HG02763 (cell line): ENCODE results near the gene TMEM86B.

Experiments used
- ATAC-seq: cut with Tn5 transposase; IDR thresholded peaks from one replicate; pipeline ENCODE4 v1.9.1; 2021; ENCODE audit warnings: mild to moderate bottlenecking, moderate library complexity; ENCODE audit not compliant: unreplicated experiment

Gene TMEM86B, protein sequence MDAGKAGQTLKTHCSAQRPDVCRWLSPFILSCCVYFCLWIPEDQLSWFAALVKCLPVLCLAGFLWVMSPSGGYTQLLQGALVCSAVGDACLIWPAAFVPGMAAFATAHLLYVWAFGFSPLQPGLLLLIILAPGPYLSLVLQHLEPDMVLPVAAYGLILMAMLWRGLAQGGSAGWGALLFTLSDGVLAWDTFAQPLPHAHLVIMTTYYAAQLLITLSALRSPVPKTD

DNA sequence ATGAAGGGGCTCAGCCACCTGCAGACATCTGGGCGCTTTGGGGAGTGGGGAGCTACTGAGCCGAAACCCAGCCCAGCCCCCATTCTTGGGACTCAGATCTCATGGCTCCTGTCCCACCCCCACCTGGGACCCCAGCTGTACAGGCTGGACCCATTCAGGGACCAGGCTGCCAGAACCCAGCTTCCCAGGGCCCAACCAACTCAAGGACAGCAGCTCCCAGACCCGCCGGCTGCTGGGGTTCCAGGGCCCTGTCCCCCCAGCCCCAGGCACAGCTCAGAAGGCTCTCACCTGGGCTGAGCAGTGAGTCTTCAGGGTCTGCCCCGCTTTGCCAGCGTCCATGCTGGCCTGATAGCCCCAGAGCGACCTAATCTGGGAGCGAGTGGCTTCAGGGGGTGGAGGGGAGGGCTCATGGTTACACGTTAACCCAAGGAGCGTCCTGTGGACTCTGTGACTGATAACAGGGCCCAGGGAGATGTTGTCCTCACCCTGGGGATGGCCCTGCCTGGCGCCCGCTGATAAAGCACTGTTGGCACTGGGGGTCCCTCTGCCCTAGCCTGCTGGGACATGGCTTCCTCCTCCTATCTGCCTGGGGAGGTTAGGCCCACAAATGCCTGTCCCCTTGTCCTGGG lies at the start of gene TMEM86B:
TSS of gene TMEM86B (minus strand) at position 361 of the 629 bp plus-strand sequence. CDS start at position 339, 22 bp downstream.
- no peak for ATAC-seq

DNA sequence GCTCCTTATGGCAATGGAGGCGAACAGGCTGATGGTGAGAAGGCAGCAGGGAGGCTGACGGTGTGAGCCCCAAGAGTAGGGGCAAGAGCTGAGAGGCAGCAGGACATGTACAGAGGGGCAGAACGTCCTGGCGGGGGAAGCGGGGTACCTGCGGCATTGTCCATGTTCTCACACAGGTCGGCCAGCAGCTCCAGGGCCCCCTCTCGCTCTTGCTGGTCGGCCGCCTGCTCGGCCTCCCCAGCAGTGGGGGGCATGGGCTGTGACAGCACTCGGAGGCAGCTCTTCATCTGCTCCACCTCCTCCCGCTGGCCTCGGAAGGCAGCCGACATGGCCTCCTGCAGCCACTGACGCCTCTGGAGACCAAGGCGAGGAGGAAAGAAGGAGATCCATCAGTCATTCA lies 48.9 kb upstream of the TMEM86B start:
- no peak for ATAC-seq

DNA sequence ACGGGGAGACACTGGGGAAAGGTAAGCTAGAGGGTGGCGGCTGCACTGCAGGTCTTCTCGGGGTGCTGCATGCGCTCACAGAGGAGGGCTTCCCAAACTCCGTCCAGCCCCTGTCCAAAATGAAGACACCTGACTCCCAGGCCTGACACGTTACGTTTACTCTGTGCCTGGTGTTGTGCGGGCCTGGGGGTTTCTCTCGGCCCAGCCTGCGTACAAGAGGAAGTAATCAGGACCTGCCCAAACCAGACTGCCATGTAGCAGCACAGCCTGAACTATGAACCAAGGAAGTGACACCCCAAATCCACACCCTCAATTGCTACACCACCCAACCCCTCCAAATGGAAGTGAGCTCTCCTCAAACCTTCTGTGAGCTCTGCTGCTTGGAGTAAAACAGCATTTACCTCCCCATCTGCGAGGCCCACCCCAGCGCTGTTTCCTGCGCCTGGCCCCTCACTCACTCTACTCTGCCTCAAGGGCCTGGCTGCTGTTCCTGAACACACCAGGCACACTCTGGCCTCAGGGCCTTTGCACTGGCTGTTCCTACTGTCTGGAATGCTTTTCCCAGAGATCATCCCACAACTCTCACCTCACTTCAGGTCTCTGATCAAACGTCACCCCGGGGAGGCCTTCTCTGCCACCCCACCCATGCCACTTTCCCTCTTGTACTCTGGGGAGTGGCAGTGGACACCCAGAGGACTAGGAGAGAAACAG lies 48.3 kb upstream of the TMEM86B start:
- no peak for ATAC-seq

DNA sequence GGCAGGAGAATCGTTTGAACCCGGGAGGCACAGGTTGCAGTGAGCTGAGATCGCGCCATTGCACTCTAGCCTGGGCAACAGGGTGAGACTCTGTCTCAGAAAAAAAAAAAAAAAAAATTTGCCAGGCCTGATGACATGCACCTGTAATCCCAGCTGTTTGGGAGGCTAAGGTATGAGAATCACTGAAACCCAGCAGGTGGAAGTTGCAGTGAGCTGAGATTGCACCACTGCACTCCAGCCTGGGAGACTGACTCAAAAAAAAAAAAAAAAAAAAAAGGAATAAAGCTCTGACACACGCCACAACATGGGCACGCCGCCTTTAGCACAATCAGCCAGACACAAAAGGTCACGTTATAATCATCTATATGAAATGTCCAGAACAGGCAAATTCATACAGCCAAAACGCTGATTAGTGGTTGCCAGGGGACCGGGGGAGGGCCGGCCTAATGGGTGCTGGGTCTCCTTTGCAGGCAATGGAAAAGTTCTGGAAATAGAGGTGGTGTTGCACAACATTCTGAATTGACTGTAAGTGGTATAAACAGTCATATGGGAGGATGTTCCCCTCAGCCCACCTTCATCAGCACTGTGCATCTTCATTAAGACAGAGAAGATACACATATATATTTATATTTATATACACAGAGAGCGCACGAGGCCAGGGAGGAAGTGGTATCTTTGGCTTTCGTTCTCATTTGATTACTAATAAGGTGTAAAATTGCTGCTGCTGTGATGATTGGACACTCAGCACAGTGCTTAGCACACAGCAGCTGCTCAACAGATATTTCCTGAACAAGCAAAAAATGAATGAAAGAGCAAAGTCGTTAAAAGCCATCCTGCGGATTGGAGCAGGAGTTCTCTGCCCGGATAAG lies 47.5 kb upstream of the TMEM86B start:
- peak; percentile 33 for ATAC-seq

DNA sequence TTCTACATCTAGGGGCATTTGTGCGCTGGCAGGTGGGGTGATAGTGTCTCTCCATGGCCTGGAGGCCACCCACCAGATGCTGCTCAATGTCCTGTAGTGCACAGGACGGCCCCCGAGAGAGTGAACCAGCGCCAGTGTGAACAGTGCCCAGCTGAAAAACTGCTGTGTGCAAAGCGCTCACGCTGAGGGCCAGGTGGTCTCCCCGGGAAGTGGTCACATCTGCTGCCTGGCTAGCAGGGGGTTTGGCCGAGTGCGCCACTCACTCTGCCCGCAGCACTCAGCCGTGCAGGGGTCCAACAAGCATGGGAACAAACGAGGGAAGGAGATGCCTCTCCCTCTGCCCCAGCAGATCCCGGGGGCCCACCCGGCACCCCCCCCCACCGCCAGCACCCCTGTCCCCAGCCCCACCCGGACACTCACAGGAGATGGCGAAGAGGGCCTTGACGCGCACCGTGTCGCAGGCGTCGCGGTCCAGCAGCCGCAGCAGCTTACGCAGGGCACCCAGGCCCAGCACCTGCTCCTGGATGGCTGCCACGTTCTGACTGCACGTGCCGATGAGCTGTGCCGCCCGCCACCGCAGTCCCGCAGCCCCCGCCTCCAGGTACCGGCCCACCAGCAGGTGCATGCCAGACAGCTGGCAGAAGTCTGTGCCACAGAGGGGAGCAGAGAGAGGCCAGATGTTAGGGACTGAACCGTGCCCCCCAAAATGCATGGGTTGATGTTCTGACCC lies 45.6 kb upstream of the TMEM86B start:
- ATAC-seq: no peak

DNA sequence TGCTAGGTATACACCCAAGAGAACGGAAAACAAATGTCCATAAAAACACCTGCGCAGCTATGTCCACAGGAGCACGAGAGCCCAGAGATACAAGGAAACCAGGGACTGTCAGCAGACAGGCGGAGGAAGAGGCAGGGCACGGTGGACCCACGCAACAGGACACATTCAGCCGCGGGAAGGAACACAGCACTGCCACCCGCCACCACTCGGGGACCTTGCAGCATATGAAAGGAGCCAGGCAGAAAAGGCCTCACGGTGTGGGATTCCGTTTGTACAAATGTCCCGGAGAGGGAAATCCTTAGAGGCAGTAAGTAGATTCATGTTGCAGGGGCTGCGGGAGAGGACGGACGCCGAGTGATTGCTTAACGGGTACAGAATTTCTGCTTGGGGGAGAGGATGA lies 43.6 kb upstream of the TMEM86B start:
- ATAC-seq: no peak

DNA sequence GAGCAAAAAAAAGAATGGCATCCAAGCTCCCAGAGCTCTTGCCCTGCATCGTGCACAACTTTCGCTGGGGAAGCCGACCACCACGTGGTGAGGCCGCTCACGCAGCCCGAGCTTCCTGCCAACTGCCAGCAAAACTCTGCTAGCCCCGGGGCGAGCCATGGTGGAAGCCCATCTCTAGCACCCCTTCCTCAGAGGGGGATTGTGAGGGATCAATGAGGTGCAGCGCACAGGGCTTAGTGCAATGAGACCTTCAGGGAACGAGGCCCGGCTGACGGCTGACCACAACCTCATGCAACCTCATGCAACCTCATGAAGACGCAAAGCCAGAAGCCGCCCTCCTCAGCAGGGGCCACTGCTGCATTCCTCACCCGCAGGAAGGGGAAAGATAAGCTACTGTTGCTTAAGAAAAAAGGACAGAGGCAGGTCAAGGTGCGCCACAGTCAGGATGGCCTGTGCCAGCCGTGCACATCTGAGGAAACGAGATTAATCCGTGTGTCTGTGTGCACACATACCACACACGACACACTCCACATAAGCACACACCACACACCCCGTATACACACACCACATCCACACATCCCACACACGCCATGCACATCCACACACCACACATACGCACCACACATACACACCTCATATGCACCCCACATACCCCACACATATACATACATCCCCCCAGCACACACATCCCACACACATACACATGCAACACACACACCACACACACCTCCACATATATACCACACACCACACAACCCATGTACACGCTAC lies 41.8 kb upstream of the TMEM86B start:
- ATAC-seq: no peak

DNA sequence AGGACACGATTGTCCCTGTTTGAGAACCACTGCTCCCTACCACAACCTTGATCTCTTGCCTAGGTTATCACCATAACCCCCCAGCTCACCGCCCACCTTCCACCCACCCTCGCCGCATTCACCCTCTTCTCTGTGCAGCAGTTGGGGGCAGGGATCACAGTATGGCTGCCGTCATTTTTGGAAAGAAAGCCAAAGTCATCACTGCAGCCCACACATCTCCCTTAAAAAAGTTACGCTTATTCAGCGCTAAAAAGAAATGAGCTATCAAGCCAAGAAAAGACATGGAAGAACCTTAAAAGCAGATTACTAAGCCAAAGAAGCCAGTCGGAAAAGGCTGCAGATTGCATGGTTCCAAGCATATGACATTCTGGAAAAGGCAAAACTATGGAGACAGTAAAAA lies 40.7 kb upstream of the TMEM86B start:
- ATAC-seq: no peak

DNA sequence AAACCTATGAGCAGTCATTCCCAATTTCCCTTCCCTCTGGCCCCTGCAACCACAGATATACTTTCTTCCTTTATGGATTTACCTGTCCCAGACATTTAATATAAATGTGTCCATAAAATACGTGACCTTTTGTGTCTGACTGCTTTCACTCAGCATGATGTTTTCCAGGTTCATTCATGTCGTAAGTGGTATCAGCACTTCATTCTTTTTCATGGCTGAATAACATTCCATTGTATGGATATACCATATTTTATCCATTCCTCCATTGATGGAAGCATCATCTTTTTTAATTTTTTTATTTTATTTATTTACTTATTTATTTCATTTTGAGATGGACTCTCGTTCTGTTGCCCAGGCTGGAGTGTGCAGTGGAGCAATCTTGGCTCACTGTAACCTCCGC lies 38.3 kb upstream of the TMEM86B start:
- ATAC-seq: no peak

DNA sequence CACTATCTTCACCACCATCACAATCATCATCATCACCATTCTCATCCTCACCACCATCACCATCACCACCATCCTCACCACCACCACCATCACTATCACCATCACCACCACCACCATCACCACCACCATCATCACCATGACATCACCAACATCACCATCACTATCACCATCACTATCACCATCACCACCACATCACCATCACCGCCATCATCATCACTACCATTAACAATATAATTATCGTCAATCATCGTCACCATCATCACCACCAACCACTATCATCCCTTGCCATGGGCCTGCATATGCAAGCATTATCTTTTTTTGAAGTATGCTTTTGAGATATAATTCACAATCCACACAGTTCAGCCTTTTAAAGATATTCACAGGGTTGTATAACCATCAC lies 37.8 kb upstream of the TMEM86B start:
- no peak for ATAC-seq

DNA sequence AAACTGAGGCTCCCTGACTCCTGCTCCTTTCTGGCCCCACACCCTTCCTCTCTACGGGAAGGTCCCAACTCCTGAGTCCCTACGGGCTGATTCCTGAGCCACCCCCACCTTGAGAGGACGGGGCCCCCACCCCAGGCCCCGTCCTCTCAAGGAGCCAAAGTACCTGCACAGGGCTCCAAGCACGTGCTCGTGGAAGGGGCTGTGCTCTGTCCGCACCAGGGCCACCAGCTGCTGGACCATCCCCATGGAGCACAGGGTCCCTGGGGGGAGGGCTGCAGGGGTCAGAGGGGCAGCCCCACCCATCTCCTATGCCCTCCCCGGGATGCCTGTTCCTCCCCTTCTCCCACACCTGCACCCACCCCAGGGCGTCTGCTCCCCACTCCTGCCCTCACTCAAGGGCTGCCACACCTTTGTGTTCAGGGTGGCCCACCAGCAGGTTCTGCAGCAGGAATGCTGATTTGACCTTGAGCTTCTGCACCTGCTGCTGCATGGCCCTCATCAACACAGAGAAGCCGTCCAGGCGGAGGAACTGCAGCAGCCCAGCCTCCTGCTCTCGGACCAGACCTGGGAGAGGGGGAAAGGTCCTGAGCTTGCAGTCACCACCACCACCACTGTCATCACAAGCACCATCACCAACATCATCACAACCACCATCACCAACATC lies 37.3 kb upstream of the TMEM86B start:
- ATAC-seq: no peak

DNA sequence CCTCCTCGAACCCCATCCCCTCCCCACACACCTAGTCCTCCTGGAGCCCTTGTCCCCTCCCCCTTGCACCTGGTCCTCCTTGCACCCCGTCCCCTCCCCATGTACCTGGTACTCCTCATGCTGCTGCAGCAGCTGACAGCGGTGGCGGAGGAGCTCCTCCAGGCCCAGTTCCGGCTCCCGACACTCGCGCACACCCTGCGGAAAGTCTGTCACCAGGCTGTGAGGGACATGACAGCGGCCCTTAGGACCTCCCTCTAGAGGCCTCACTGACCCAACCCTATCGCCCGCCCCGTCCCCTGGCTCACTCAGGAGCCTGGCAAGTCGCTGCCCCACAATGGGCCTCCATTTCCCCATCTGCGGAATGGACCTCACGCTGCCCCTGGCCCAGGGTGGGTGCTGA lies 36.6 kb upstream of the TMEM86B start:
- no peak for ATAC-seq

DNA sequence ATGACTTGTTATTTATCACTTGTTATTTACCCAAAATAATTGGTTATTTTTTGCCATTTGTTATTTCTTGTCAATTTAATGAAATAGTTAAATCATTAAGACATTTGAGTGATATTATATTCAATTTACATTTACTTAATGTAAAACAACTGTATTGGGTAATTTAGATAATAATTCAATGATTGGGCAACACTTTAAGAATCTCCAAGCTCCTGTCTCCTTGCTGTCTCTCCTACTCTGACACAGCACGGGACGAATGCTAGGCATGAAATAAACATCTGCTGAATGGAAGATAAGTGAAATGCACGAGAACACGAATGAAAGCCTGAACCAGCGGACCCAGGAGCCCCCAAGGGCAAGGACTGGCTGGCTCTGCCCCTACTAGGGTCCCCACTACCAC lies 36.0 kb upstream of the TMEM86B start:
- no peak for ATAC-seq

DNA sequence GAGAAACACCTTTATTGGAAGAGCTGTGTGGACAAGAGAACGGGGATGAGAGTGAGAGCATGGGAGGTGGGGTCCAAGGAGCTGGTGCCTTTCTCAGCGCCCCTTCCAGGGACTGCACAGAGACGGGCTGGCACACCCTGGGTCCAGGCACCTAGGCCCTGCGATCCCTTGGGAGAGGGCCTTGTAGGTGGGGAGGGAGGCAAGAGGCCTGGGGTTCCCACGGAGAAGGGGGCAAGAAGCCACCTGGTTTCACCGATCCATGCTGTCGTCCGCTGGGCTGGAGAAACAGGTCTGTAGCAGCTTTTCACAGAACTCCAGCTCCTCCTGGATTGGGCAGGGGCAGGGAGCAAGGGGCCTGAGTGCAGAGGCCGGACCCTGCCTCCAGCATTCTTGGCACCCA lies 33.8 kb upstream of the TMEM86B start:
- ATAC-seq: no peak

DNA sequence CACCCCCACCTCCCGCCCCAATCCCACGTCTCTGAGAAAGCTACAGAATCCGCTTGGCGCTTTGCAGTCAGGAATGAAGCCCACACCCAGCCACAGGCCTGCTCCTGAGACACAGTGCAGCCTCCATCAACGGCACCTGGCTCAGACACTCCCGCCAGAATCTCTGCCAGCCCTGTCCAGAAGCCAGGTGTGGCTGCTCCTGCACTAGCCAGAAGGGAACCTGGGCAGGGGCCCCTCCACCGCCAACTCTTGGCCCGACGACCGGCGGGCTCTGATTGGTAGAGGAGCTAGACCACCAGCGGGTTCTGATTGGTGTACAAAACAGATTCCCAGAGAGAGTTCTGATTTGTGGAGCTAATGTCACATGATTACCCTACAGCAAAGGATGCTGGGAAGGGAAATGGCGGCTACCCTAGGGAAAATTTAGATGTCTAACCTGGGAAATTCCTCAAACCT lies 33.1 kb upstream of the TMEM86B start:
- ATAC-seq: no peak

DNA sequence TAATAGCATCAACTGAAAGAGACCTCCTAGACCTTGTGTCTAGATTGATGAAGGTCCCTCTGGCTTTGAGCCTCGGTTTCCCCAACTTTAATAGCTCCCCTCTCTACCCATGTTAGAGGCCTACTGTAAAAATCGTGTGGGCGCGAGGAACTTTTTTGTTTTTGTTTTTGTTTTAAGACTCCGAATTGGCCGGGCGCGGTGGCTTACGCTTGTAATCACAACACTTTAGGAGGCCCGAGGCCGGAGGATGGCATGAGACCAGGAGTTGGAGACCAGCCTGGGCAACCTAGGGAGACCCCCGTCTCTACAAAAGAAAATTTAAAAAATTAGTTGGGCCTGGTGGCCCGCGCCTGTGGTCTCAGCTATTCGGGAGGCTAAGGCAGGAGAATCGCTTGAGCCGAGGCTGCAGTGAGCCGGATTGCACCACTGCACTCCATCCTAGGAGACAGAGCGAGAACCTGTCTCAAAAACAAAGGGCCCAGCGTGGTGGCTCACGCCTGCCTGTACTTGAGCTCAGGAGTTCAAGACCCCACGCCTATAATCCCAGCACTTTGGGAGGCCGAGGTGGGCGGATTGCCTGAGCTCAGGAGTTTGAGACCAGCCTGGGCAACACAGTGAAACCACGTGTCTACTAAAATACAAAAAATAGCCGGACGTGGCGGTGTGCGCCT lies 31.1 kb upstream of the TMEM86B start:
- ATAC-seq: no peak

DNA sequence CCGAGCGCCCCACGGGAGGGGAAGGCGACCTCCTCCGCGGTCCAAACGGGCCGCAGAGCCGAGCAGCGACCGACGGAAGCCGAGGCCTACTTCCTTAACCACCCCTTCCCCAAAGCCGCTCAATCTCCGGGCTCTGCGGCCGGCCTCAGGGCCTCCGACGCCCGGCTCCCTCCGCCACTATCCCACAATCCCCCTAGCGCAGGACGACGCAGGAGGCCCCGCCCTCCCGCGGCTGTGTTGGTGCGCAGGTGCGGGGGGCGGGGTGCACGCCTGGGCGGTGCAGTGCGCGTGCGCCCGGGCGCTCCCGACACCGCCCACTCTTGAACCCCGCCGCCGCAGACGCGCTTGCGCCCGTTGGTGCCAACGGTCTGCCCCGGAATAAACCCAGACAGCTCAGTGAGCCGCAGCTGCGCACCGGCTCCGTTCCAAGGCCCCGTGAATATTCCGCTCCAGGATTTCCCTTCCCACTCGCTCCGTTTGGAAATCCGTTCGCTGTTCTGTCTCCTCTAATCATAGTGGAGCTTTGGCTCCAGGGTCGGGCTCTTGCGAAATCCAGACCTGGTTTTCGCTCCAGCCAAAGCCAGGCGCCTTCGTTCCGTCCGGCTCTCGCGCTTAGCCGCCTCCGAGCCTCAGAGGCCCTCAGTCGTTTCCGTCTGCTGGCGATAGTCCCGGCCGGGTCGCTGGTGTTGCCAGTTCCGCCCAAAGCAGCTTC lies 30.4 kb upstream of the TMEM86B start, which contains the start of gene PPP6R1:
TSS of gene PPP6R1 (minus strand) at position 190 of the 712 bp plus-strand sequence. CDS start 11,914 bp downstream, outside the sequence.
- ATAC-seq: peak; percentile 71

DNA sequence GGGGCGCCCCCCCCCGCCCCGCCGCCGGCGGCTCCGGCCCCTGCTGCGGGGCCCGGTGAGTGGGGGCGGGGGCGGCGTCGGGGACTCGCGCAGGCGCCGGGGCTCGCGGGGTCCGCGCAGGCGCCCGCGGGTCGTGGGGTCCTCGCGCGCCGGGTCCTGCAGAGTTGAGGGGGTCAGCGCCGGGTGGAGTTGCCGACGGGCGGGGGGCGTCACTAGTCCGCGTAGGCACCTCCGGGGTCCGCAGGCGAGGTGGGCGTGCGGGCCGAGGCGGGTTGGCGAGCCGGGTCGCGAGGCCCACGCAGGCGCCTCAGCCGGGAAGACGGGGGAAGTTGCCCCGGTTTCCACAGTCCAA lies 29.9 kb upstream of the TMEM86B start:
- peak; percentile 17 for ATAC-seq
